ENCODE measurements around the gene DTNA. TPM values are rescaled to one million over a fixed set of nuclear protein-coding genes. Genes with fewer than 3 reads are reported as not detected.
"Not testable (repeated sequence)": the region's sequence is repeated elsewhere in the genome, so short reads cannot be mapped to it uniquely, and the experiment has no call there.

DTNA gene
- total RNA-seq, 1 experiment from 2014 or later = 0.77 TPM

DNA sequence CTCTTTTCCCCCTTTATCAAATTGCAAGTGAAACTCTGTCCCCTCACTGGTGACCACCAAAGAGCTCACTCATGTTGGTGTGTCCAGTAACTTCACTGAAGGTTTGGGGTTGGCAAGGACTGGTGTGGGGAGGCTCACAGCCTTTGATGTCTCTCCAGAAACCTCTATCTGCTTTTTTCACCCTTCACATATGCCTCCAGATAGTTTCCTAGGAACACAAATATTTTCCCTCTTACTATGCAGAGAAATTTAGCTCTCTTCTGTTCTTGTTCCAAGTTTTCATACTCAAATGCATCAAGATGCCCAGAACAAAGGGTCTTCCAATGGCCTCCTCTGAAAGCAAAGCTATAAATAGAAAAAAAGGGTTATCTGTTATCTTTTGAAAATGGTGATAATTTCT lies 20.7 kb downstream of the DTNA start:
- ATAC-seq = no peak
- H3K9me3 ChIP-seq (ENCODE audit: control insufficient read depth, insufficient read depth, low read depth, low read length) = no peaks in the 10 kb centered on the region

DNA sequence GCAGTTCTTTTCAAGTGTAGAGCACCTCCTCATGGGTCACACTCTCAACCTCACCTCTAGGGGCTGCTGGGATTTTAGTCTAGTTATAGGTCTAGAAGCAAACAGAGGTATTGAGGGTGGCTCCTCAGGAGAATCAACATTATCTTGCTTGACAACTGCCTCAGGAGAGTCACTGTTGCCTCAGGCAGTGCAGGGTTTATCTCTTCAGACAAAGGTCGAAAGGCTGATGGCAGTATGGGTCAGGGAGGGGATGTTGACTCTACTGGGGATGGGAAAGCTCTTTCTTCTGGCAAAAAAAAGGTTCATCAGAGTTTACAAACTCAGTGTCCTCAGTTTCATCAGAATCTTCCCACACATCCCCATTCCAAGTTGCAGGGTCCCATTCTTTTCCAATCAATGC lies 24.0 kb downstream of the DTNA start:
- ATAC-seq = no peak
- H3K27me3 ChIP-seq (ENCODE audit: control insufficient read depth, insufficient read depth, low read length) = no peaks in the 10 kb centered on the region
- TF ChIP-seq POLR2AphosphoS5 (IDR thresholded peaks at IDR 0.05; ENCODE audit: low read depth, low read length) = no peak
- TF ChIP-seq, protein P1, sequence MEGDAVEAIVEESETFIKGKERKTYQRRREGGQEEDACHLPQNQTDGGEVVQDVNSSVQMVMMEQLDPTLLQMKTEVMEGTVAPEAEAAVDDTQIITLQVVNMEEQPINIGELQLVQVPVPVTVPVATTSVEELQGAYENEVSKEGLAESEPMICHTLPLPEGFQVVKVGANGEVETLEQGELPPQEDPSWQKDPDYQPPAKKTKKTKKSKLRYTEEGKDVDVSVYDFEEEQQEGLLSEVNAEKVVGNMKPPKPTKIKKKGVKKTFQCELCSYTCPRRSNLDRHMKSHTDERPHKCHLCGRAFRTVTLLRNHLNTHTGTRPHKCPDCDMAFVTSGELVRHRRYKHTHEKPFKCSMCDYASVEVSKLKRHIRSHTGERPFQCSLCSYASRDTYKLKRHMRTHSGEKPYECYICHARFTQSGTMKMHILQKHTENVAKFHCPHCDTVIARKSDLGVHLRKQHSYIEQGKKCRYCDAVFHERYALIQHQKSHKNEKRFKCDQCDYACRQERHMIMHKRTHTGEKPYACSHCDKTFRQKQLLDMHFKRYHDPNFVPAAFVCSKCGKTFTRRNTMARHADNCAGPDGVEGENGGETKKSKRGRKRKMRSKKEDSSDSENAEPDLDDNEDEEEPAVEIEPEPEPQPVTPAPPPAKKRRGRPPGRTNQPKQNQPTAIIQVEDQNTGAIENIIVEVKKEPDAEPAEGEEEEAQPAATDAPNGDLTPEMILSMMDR (IDR thresholded peaks at IDR 0.05) = no peak
- no peak for TF ChIP-seq SIN3A (IDR thresholded peaks at IDR 0.05; ENCODE audit: borderline replicate concordance, insufficient read depth, low read depth, low read length)
- TF ChIP-seq, protein P2, sequence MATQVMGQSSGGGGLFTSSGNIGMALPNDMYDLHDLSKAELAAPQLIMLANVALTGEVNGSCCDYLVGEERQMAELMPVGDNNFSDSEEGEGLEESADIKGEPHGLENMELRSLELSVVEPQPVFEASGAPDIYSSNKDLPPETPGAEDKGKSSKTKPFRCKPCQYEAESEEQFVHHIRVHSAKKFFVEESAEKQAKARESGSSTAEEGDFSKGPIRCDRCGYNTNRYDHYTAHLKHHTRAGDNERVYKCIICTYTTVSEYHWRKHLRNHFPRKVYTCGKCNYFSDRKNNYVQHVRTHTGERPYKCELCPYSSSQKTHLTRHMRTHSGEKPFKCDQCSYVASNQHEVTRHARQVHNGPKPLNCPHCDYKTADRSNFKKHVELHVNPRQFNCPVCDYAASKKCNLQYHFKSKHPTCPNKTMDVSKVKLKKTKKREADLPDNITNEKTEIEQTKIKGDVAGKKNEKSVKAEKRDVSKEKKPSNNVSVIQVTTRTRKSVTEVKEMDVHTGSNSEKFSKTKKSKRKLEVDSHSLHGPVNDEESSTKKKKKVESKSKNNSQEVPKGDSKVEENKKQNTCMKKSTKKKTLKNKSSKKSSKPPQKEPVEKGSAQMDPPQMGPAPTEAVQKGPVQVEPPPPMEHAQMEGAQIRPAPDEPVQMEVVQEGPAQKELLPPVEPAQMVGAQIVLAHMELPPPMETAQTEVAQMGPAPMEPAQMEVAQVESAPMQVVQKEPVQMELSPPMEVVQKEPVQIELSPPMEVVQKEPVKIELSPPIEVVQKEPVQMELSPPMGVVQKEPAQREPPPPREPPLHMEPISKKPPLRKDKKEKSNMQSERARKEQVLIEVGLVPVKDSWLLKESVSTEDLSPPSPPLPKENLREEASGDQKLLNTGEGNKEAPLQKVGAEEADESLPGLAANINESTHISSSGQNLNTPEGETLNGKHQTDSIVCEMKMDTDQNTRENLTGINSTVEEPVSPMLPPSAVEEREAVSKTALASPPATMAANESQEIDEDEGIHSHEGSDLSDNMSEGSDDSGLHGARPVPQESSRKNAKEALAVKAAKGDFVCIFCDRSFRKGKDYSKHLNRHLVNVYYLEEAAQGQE (IDR thresholded peaks at IDR 0.05; ENCODE audit: insufficient read depth in 1 of 2, low read depth in 2 of 2, low read length in 1 of 2) = no peak
- no peak for TF ChIP-seq TCF7L2 (IDR thresholded peaks at IDR 0.05; ENCODE audit: low read depth, low read length)
- in situ Hi-C loops (cut with HindIII; ENCODE audit: low pct_unique_long_range_greater_than_20kb, low sequenced_read_pairs) = no loop called here
- no peaks in the 10 kb centered on the region for H3K4me1 ChIP-seq (ENCODE audit: control insufficient read depth, insufficient read depth, low read length)
- BruUV-seq (replicated peaks) = no TSS peak
- H3K4me3 ChIP-seq (ENCODE audit: low read depth in 2 of 2, low read length in 2 of 2) = no peak overlapping the region
- ChIA-PET CTCF (no interaction called here), POLR2A (no interaction called here)
- intact Hi-C loops (cut with micrococcal nuclease; ENCODE audit: unreplicated experiment) = no loop called here
- no peak overlapping the region for H3K27ac ChIP-seq (ENCODE audit: low read length)
- no peaks in the 10 kb centered on the region for H3K9me3 ChIP-seq (ENCODE audit: control insufficient read depth, insufficient read depth, low read depth, low read length)
- no peaks in the 10 kb centered on the region for H3K36me3 ChIP-seq (ENCODE audit: control insufficient read depth, insufficient read depth, low read length)
- no peak for DNase-seq (ENCODE audit: low read depth, low spot score)

More for the DNA sequence above, 20.7 kb downstream of the DTNA start:
- H3K27ac ChIP-seq (ENCODE audit: low read length) = no peak overlapping the region
- intact Hi-C loops (cut with micrococcal nuclease; ENCODE audit: unreplicated experiment) = no loop called here
- BruUV-seq (replicated peaks) = no TSS peak
- no peaks in the 10 kb centered on the region for H3K4me1 ChIP-seq (ENCODE audit: control insufficient read depth, insufficient read depth, low read length)
- no peaks in the 10 kb centered on the region for H3K27me3 ChIP-seq (ENCODE audit: control insufficient read depth, insufficient read depth, low read length)
- TF ChIP-seq POLR2AphosphoS5 (IDR thresholded peaks at IDR 0.05; ENCODE audit: low read depth, low read length) (no peak), SIN3A (IDR thresholded peaks at IDR 0.05; ENCODE audit: borderline replicate concordance, insufficient read depth, low read depth, low read length) (no peak), TCF7L2 (IDR thresholded peaks at IDR 0.05; ENCODE audit: low read depth, low read length) (no peak)
- TF ChIP-seq, protein P2 (IDR thresholded peaks at IDR 0.05; ENCODE audit: insufficient read depth in 1 of 2, low read depth in 2 of 2, low read length in 1 of 2) = no peak
- TF ChIP-seq, protein P1 (IDR thresholded peaks at IDR 0.05) = no peak
- in situ Hi-C loops (cut with HindIII; ENCODE audit: low pct_unique_long_range_greater_than_20kb, low sequenced_read_pairs) = no loop called here
- H3K4me3 ChIP-seq (ENCODE audit: low read depth in 2 of 2, low read length in 2 of 2) = no peak overlapping the region
- H3K36me3 ChIP-seq (ENCODE audit: control insufficient read depth, insufficient read depth, low read length) = no peaks in the 10 kb centered on the region
- POLR2A ChIA-PET = no interaction called here
- DNase-seq (ENCODE audit: low read depth, low spot score) = no peak
- CTCF ChIA-PET = interaction anchor here (1.0 kb wide), 1 partner anchor 71 kb away, joined by 4 read pairs; no protein-coding TSS in a partner anchor

DNA sequence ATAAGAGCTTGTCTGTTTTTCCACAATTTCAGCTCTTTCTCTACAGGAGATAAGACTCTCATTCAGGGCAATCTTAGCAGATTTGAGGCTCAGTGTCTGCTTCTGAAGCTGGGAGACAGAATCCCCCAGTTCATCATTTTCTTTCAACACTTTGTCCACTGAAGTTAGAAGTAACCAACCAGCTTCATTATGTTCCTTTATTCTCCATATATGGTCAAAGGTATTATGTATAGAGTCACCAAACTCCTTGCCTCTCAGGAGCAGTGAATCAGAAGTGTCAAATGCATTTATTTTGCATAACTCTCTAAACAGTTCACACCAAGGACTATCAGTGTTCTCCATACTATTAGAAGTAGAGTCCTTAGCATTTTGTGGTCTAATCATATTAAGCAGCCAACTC lies 24.4 kb downstream of the DTNA start:
- BruUV-seq (replicated peaks); POLR2A ChIA-PET; intact Hi-C loops (cut with micrococcal nuclease; ENCODE audit: unreplicated experiment); ATAC-seq; CTCF ChIA-PET; H3K4me1 ChIP-seq (ENCODE audit: control insufficient read depth, insufficient read depth, low read length); DNase-seq (ENCODE audit: low read depth, low spot score); H3K27me3 ChIP-seq (ENCODE audit: control insufficient read depth, insufficient read depth, low read length); H3K27ac ChIP-seq (ENCODE audit: low read length); H3K4me3 ChIP-seq (ENCODE audit: low read depth in 2 of 2, low read length in 2 of 2); H3K9me3 ChIP-seq (ENCODE audit: control insufficient read depth, insufficient read depth, low read depth, low read length); in situ Hi-C loops (cut with HindIII; ENCODE audit: low pct_unique_long_range_greater_than_20kb, low sequenced_read_pairs); H3K36me3 ChIP-seq (ENCODE audit: control insufficient read depth, insufficient read depth, low read length): not testable (repeated sequence)

All from Panc1 (cell line).